Measurements from ENCODE around the gene SHROOM4.

GRCh38 chrX:50726296-50726695 is 87.7 kb downstream of the SHROOM4 start:
- TF ChIP-seq CTCF (IDR thresholded peaks at IDR 0.05) (no peak), POLR2A (IDR thresholded peaks at IDR 0.05) (no peak)

Measured in esophagus squamous epithelium (tissue), 4 donors.